ENCODE results near the gene NSFL1C.

The NSFL1C gene

DNA sequence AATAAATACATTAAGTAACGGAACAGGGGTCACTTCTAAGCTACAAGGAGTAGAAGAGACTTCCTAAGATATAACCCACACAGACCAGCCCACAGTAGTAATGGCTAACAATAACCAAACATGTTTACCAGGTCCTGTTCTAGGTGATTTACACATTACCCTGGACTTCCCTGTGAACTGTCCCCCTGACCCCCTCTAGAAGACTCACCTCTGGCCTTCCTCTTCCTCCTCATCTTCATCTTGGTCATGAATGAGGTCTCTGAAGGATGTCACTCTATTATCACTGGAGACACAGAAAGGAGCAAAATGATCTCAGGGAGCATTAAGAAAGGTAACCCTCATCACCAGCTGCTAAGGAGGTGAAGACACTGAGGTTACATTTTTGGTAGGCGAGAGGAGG is 8.7 kb downstream of the NSFL1C start:
- Mint-ChIP-seq H3K27me3 (no peaks in the 10 kb centered on the region), H3K36me3 (ENCODE audit: low read depth) (peaks cover 67% of the 10 kb centered on the region), H3K4me1 (ENCODE audit: low read depth) (peaks cover 2% of the 10 kb centered on the region), H3K4me3 (no peak overlapping the region), H3K27ac (no peak overlapping the region), H3K9me3 (no peaks in the 10 kb centered on the region)

DNA sequence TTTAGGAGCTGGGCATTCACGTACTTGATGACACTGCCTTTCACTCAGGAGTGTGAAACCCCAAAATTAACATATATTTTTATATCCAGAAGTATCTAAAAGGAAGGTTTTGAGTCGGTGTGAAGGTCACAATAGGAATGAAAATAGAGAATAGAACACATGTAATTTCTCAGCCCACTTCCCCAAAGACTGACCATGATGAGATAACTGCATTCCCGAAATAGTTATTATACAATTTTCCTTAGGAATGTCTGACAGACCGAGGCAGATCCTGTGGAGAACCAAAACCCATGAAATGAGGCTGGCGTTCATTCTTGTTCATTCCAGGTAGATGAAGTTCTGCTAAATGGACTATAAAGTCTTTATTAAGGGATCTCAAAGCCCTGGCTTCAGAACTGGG is 10.3 kb downstream of the NSFL1C start:
- Mint-ChIP-seq H3K27me3 (no peaks in the 10 kb centered on the region), H3K4me3 (no peak overlapping the region), H3K27ac (no peak overlapping the region), H3K36me3 (ENCODE audit: low read depth) (peaks cover 78% of the 10 kb centered on the region), H3K9me3 (no peaks in the 10 kb centered on the region), H3K4me1 (ENCODE audit: low read depth) (no peaks in the 10 kb centered on the region)

DNA sequence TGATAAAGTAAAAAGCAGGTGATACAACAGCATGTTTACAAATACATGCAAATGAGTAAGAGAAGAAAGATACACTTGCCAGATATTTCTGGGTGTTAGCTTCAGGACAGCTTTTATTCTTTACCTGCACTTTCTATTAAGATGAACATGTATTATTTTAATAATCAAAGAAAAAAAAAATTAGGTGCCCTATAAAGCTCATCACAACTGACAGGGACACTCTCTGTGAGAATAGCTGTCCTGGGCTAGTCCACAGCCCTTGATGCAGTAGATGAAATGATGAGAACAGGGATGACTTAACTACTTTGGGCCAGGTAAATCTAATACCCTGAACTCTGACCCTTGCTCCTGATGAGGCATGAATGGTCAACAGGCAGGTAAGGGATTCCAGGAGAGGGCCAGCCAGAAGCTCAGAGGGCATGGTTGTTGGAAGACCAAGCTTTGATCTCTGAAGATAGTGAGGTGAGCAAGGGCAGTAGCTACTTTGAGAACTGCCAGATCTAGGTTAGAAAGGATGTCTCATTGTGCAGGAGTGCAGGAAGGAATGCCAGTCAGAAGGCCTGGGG is 15.6 kb downstream of the NSFL1C start:
- H3K27ac Mint-ChIP-seq: no peak overlapping the region
- H3K27me3 Mint-ChIP-seq: no peaks in the 10 kb centered on the region
- H3K4me1 Mint-ChIP-seq (ENCODE audit: low read depth): peaks cover 3% of the 10 kb centered on the region
- no peaks in the 10 kb centered on the region for H3K9me3 Mint-ChIP-seq
- H3K4me3 Mint-ChIP-seq: no peak overlapping the region
- peaks cover 78% of the 10 kb centered on the region for H3K36me3 Mint-ChIP-seq (ENCODE audit: low read depth)

DNA sequence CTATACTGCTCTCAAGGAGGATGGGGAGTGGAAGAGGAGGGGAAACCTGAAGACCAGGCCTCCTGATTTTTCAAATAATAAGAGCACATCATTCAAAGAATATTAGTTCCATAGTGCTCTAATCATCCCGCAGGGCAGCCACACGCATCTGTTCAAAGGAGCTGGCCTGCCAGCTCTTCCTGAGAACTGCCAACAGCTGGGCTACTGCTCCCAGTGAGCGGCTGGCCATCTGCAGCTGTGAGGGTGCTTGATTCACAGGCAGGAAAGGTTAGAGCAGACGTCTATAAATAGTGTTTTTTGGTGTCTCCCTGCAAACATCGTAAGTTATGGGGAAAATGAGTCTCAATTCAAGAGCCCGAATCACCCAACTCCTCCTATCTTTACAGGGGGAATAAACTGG is 17.3 kb downstream of the NSFL1C start:
- peaks cover 82% of the 10 kb centered on the region for H3K36me3 Mint-ChIP-seq (ENCODE audit: low read depth)

DNA sequence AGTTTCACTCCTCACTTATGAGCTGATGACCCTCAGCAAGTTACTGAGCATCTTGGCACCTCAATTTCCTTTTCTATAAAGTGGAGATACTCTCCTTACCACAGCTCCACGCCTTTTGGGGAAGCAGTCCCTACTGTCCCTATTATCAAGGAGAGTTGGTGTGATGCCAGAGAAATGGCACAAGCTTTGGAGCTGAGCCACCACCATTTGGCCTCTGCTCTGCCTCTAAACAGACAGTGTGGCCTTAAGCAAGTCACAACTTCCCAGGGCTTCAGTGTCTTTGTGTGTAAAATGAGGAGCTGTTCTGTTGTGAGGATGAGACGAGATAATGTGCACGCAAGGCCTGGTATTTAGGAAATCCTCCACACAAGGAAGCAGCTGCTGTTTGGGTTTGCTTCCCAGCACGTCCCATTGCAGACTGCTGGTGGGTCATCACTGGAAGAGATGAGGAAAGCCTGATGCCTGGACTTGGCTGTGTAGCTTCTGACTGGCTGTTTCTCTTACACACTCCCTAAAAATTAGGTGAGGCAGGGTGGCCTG is 18.5 kb downstream of the NSFL1C start:
- Mint-ChIP-seq H3K4me1 (ENCODE audit: low read depth) (peaks cover 3% of the 10 kb centered on the region), H3K27ac (no peak overlapping the region), H3K9me3 (no peaks in the 10 kb centered on the region), H3K27me3 (no peaks in the 10 kb centered on the region), H3K36me3 (ENCODE audit: low read depth) (peaks cover 82% of the 10 kb centered on the region), H3K4me3 (no peak overlapping the region)

More for the DNA sequence above, 17.3 kb downstream of the NSFL1C start:
- H3K27me3 Mint-ChIP-seq: no peaks in the 10 kb centered on the region
- H3K4me3 Mint-ChIP-seq: no peak overlapping the region
- peaks cover 3% of the 10 kb centered on the region for H3K4me1 Mint-ChIP-seq (ENCODE audit: low read depth)
- no peak overlapping the region for H3K27ac Mint-ChIP-seq
- no peaks in the 10 kb centered on the region for H3K9me3 Mint-ChIP-seq

DNA sequence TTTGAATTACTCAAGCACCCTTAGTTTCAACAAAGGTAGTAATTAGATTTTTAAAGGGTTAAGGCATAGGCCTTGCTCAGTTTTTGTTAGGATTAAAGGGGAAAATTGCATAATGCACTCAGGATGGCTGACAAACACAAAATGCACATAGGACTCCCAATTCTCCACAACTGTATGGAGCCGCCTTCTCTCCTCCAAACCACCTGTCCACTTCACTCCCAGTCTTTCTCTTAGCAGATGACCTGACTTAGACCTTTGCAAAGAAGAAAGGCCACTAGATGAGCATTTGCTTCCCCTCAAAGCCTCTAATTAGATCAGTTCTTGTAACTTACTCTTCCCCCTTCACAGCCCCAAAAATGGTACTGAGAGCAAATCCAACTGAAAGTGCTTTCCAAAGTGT is 20.1 kb downstream of the NSFL1C start:
- no peak overlapping the region for H3K27ac Mint-ChIP-seq
- H3K27me3 Mint-ChIP-seq: no peaks in the 10 kb centered on the region
- H3K4me1 Mint-ChIP-seq (ENCODE audit: low read depth): peaks cover 11% of the 10 kb centered on the region
- H3K36me3 Mint-ChIP-seq (ENCODE audit: low read depth): peaks cover 82% of the 10 kb centered on the region
- no peak overlapping the region for H3K4me3 Mint-ChIP-seq
- H3K9me3 Mint-ChIP-seq: no peaks in the 10 kb centered on the region

DNA sequence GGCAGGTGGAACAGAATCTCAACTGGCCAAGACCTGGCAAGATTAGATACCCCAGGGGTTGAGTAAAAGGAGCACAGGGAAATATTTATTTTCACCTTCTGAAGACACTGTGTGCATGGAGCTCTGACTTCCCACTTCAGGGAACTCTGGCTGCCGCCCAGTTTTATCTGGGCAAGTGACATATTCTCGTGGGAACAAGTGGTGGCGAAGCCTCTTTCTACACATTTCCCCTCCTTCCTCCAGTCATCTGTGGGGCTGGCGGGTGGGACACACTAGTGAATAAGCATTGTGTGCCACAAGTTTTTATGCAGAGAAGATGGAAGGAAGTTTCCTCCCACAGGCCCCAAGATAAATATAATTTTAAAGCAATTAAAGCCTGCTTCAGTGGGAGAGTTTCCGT is 23.6 kb downstream of the NSFL1C start:
- Mint-ChIP-seq H3K27me3 (no peaks in the 10 kb centered on the region), H3K4me1 (ENCODE audit: low read depth) (peaks cover 15% of the 10 kb centered on the region), H3K9me3 (no peaks in the 10 kb centered on the region), H3K4me3 (no peak overlapping the region), H3K27ac (no peak overlapping the region), H3K36me3 (ENCODE audit: low read depth) (peaks cover 68% of the 10 kb centered on the region)

DNA sequence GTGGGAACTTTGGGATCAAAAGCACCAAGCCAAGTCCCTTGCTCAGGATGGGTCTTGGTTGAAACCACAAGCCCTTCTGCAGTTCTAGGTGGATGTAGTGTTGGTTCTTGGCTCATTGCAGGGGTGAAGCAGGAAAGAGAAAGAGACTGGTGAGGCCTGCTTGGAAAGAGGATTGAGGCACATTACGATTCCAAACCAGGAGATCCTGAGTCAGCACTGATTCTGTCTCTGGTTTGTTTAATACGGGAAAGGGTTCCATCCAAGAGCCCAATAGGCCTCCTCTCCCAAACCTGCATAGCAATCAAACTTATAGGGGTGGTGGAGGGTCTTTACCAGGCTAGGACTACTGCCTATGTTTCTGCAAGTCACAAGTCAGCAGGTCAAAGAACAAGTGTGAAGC is 24.3 kb downstream of the NSFL1C start:
- Mint-ChIP-seq H3K4me1 (ENCODE audit: low read depth) (peaks cover 11% of the 10 kb centered on the region), H3K27me3 (no peaks in the 10 kb centered on the region), H3K27ac (no peak overlapping the region)

DNA sequence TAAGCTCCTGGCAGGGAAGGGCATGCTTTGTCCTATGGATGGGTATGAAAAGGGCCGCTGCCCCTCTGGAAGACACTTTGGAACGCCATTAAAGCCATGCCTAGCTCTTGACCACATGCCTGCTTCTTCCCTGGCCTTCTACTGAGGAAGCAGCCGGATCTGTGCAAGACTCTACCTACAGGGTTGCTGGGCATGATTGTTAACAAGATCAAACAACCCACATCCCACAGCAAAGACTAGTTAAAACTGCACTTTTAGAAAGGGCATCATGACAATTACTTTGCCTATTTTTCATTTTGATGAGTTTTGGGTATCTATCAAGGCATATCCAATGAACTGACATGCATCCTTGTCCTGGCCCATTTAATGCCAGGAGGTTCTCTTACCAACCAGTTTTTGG is 25.5 kb downstream of the NSFL1C start:
- Mint-ChIP-seq H3K27ac (no peak overlapping the region), H3K4me3 (no peak overlapping the region), H3K36me3 (ENCODE audit: low read depth) (peaks cover 49% of the 10 kb centered on the region), H3K9me3 (no peaks in the 10 kb centered on the region), H3K4me1 (ENCODE audit: low read depth) (peaks cover 16% of the 10 kb centered on the region), H3K27me3 (no peaks in the 10 kb centered on the region)

More for the DNA sequence above, 24.3 kb downstream of the NSFL1C start:
- Mint-ChIP-seq H3K36me3 (ENCODE audit: low read depth) (peaks cover 60% of the 10 kb centered on the region), H3K4me3 (no peak overlapping the region), H3K9me3 (no peaks in the 10 kb centered on the region)

DNA sequence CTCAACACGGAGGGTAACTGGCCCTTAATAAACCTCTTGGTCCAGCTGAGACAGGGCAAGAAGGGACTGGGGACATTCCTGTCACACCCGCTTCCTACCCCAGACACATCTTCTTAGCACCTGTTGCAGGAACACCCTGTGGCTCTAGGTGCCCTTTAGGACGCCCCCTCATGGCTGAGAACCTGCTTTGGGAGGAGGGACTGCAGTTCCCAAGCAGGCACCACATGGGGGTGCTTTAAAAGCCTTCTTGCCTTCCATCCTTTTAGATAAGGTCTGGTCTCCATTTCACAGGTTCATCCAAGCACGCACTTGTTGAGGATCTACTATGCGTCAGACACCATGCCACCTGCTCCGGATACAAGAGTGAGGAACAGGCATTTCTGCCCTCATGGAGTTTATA is 26.6 kb downstream of the NSFL1C start:
- Mint-ChIP-seq H3K27ac (no peak overlapping the region), H3K9me3 (no peaks in the 10 kb centered on the region), H3K4me3 (no peak overlapping the region), H3K4me1 (ENCODE audit: low read depth) (peaks cover 27% of the 10 kb centered on the region), H3K27me3 (no peaks in the 10 kb centered on the region), H3K36me3 (ENCODE audit: low read depth) (peaks cover 40% of the 10 kb centered on the region)

DNA sequence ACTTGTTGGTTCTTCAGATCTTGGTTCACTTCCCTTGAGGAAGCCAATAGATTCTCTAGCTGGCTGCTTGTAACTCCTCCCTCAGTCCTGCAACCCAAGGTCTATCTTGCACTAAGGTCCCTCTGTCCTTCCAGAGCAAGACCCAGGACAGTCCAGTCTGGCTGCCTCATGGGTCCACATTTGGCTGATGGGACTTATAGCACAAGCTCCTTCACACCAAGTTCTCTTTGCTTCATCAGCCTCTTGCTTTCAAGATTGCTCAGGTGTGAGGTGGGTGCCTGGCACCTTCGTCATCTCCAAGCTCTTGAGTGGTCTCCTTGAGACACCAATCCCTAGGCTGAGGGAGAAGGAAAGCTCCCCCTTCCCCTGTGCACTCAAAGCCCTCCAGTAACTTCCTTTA is 28.3 kb downstream of the NSFL1C start:
- H3K9me3 Mint-ChIP-seq: no peaks in the 10 kb centered on the region
- no peak overlapping the region for H3K27ac Mint-ChIP-seq
- peaks cover 36% of the 10 kb centered on the region for H3K4me1 Mint-ChIP-seq (ENCODE audit: low read depth)
- H3K36me3 Mint-ChIP-seq (ENCODE audit: low read depth): peaks cover 24% of the 10 kb centered on the region
- H3K4me3 Mint-ChIP-seq: no peak overlapping the region
- no peaks in the 10 kb centered on the region for H3K27me3 Mint-ChIP-seq

DNA sequence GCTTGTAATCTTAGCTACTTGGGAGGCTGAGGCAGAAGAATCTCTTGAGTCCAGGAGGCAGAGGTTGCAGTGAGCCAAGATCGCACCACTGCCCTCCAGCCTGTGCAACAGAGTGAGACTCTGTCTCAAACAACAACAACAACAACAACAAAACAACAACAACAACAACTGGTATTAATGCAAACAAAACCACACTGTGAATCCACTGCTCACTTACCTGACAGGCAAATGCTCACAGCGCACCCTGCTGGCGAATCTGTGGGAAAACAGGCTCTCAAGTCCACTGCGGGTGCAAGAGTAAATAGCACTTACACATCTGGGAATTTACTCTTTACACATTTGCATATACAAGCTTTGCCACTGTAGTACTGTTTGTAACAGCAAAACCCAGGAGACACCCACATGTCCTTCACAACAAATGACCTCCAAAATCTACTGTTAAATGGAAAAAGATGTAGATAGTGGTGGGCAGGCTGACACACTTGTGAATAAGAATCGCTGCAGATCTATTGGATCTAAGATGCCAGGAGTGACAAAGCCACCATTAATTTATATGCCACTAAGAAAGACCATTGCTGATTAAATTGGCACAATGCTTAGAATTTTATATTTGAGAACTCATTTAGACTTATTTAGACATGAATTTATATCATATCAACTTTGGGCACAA is 29.3 kb downstream of the NSFL1C start:
- peak overlapping the region; percentile 14 for H3K27ac Mint-ChIP-seq
- H3K4me1 Mint-ChIP-seq (ENCODE audit: low read depth): peaks cover 35% of the 10 kb centered on the region
- H3K27me3 Mint-ChIP-seq: no peaks in the 10 kb centered on the region
- H3K4me3 Mint-ChIP-seq: no peak overlapping the region
- H3K36me3 Mint-ChIP-seq (ENCODE audit: low read depth): peaks cover 14% of the 10 kb centered on the region
- H3K9me3 Mint-ChIP-seq: no peaks in the 10 kb centered on the region

DNA sequence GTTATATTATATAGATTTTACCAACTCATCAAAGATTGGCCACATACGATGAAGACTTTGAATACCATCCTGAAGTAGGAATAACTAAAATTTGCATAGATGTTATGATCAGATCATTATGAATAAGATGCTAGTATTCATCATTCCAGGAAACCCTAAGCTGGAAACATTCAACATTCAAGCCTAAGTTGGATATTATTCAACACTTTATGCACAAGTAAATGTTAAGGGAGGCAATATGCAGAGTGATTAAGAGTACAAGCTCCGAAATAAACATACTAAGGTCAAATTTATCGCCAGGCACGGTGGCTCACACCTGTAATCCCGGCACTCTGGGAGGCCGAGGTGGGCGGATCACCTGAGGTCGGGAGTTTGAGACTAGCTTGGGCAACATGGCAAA is 30.4 kb downstream of the NSFL1C start:
- Mint-ChIP-seq H3K4me1 (ENCODE audit: low read depth) (peaks cover 32% of the 10 kb centered on the region), H3K27ac (no peak overlapping the region), H3K4me3 (no peak overlapping the region), H3K9me3 (no peaks in the 10 kb centered on the region), H3K36me3 (ENCODE audit: low read depth) (peaks cover 3% of the 10 kb centered on the region), H3K27me3 (peaks cover 6% of the 10 kb centered on the region)

DNA sequence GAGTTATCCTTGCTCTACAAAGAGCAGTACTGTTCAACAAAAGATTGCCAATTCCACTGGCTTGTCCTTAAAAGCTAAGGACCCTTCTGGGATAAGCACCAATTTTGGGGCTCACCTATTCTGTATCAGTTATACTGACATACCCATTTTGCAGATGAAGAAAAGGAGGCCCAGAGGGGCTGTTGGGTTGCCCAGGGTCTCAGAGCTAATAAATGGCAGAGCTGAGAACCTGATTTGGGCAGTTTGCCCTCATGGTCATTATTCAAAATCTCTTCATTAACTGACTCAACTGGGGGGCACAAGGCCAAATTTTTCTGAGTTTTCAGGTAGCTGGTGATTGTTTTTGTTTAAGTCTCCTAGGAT is 31.3 kb downstream of the NSFL1C start:
- peaks cover 32% of the 10 kb centered on the region for H3K4me1 Mint-ChIP-seq (ENCODE audit: low read depth)
- H3K36me3 Mint-ChIP-seq (ENCODE audit: low read depth): no peaks in the 10 kb centered on the region
- no peaks in the 10 kb centered on the region for H3K9me3 Mint-ChIP-seq
- peak overlapping the region; percentile 7 for H3K4me3 Mint-ChIP-seq
- H3K27ac Mint-ChIP-seq: no peak overlapping the region
- H3K27me3 Mint-ChIP-seq: peaks cover 7% of the 10 kb centered on the region

DNA sequence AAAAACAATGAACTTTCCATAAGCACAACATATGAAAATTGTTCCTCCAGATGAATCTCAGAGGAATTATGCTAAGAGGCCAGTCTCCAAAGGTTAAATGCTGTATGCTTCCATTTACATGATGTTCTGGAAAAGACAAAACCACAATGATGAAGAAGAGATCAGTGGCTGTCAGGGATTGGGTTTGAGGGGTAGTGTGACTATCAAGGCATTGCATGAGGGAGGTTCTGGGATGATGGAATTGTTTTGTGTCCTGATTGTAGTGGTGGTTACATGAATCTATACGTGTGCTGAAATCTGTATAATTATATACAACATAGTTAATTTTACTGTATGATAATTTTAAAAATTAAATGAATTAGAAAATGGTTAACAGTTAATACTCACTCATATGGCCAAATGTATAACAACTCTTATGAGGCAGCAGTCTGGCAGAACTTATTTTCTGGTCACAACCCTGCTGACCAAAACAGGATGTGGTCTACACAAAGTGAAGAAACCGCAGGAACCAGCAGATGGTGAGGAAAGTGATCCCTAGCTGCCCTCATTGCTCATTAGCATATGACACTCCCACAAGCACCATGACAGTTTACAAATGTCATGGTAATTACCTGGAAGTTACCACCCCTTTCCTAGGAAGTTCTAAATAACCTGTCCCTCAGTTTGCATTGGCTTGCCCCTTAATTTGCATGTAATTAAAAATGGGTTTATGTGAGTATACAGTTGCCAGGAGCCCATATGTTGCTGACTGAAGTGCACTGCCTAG is 31.9 kb downstream of the NSFL1C start:
- H3K36me3 Mint-ChIP-seq (ENCODE audit: low read depth): no peaks in the 10 kb centered on the region
- peaks cover 9% of the 10 kb centered on the region for H3K27me3 Mint-ChIP-seq
- peak overlapping the region; percentile 61 for H3K27ac Mint-ChIP-seq
- H3K9me3 Mint-ChIP-seq: no peaks in the 10 kb centered on the region
- H3K4me3 Mint-ChIP-seq: peak overlapping the region; percentile 7
- H3K4me1 Mint-ChIP-seq (ENCODE audit: low read depth): peaks cover 30% of the 10 kb centered on the region

Measured in stimulated activated naive CD8-positive, alpha-beta T cell treated with anti-CD3 and anti-CD28 coated beads, Interleukin-15, Interleukin-2, amounts not matched to agents 100 ng/mL and 50 ng/mL, for 24 hours (primary cell).